KMS-11 (cell line): ENCODE data around the gene CAMK2G.

Experiments used
- H2AFZ ChIP-seq: fragments of 200-600 bp; sonication (generic); 2 replicates; pipeline ENCODE4 v1.6.1; 2016; ENCODE audit warnings: antibody characterized with exemption, mixed run types, low read depth
- H3K27ac ChIP-seq: fragments of 200-600 bp; sonication (generic); 2 replicates; pipeline ENCODE4 v1.6.1; 2016; ENCODE audit warnings: mild to moderate bottlenecking, mixed run types
- H3K27me3 ChIP-seq: fragments of 200-600 bp; sonication (generic); 2 replicates; pipeline ENCODE4 v1.6.1; 2017; ENCODE audit warnings: mild to moderate bottlenecking, low read depth, mixed run types, moderate library complexity; ENCODE audit not compliant: insufficient read depth
- H3K36me3 ChIP-seq: fragments of 200-600 bp; sonication (generic); 2 replicates; pipeline ENCODE4 v1.6.1; 2017; ENCODE audit warnings: mild to moderate bottlenecking, mixed run types; ENCODE audit not compliant: insufficient read depth
- H3K4me1 ChIP-seq: fragments of 200-600 bp; sonication (generic); 2 replicates; pipeline ENCODE4 v1.6.1; 2016; ENCODE audit warnings: mild to moderate bottlenecking, low read depth, mixed run types; ENCODE audit not compliant: poor library complexity, severe bottlenecking
- H3K4me2 ChIP-seq: fragments of 200-600 bp; sonication (generic); 2 replicates; pipeline ENCODE4 v1.7.0; 2016; ENCODE audit warnings: mild to moderate bottlenecking, mixed run types
- H3K4me3 ChIP-seq: fragments of 200-600 bp; sonication (generic); IDR thresholded peaks from 2 replicates; pipeline ENCODE4 v1.6.1; 2017; ENCODE audit warnings: low read depth, low read length, mixed read lengths; ENCODE audit not compliant: insufficient read depth
- H3K79me2 ChIP-seq: fragments of 200-600 bp; sonication (generic); 2 replicates; pipeline ENCODE4 v1.6.1; 2016; ENCODE audit warnings: low read depth, mixed run types; ENCODE audit not compliant: insufficient read depth
- H3K9ac ChIP-seq: fragments of 200-600 bp; sonication (generic); 2 replicates; pipeline ENCODE4 v1.6.1; 2016; ENCODE audit warnings: mild to moderate bottlenecking, mixed run types
- H4K20me1 ChIP-seq: fragments of 200-600 bp; sonication (generic); 2 replicates; pipeline ENCODE4 v1.6.1; 2016; ENCODE audit warnings: mild to moderate bottlenecking, mixed run types; ENCODE audit not compliant: insufficient read depth
- CTCF ChIP-seq: fragments of 200-600 bp; sonication (generic); conservative IDR thresholded peaks from 2 replicates; pipeline ENCODE4 v1.6.1; 2017; ENCODE audit warnings: low read depth, mild to moderate bottlenecking, antibody characterized with exemption, low read length, moderate library complexity, mixed read lengths

The CAMK2G gene

GRCh38 chr10:73819081-73819480 is 55.3 kb downstream of the CAMK2G start:
- H3K27ac ChIP-seq, result no peak overlapping the region
- H3K4me1 ChIP-seq, result no peaks in the 10 kb centered on the region
- H3K9ac ChIP-seq, result no peak overlapping the region
- H2AFZ ChIP-seq, result no peak overlapping the region
- H3K36me3 ChIP-seq, result no peaks in the 10 kb centered on the region
- no peaks in the 10 kb centered on the region for H3K27me3 ChIP-seq
- no peaks in the 10 kb centered on the region for H3K79me2 ChIP-seq
- no peak overlapping the region for H3K4me2 ChIP-seq
- no peak for TF ChIP-seq CTCF
- H3K4me3 ChIP-seq, result no peak overlapping the region
- H4K20me1 ChIP-seq, result no peaks in the 10 kb centered on the region

GRCh38 chr10:73818402-73818801 is 56.0 kb downstream of the CAMK2G start:
- no peaks in the 10 kb centered on the region for H3K79me2 ChIP-seq
- no peaks in the 10 kb centered on the region for H4K20me1 ChIP-seq
- no peak for TF ChIP-seq CTCF
- H3K4me2 ChIP-seq, result no peak overlapping the region
- no peaks in the 10 kb centered on the region for H3K36me3 ChIP-seq
- no peak overlapping the region for H3K27ac ChIP-seq
- no peak overlapping the region for H2AFZ ChIP-seq
- H3K4me1 ChIP-seq, result no peaks in the 10 kb centered on the region
- H3K9ac ChIP-seq, result no peak overlapping the region
- H3K4me3 ChIP-seq, result no peak overlapping the region
- H3K27me3 ChIP-seq, result no peaks in the 10 kb centered on the region

- Histone ChIP-seq H3K36me3 (no peaks in the 10 kb centered on the region), H3K79me2 (no peaks in the 10 kb centered on the region), H3K27ac (no peak overlapping the region), H3K4me2 (no peak overlapping the region), H3K4me1 (no peaks in the 10 kb centered on the region), H2AFZ (no peak overlapping the region), H4K20me1 (no peaks in the 10 kb centered on the region), H3K4me3 (no peak overlapping the region), H3K27me3 (no peaks in the 10 kb centered on the region), H3K9ac (no peak overlapping the region)
- TF ChIP-seq CTCF, result no peak
These were observed 56.5 kb downstream of the CAMK2G start for GRCh38 chr10:73817826-73818225.

- TF ChIP-seq CTCF, result no peak
- no peak overlapping the region for H3K4me3 ChIP-seq
- no peak overlapping the region for H3K27ac ChIP-seq
- H3K79me2 ChIP-seq, result no peaks in the 10 kb centered on the region
- H4K20me1 ChIP-seq, result no peaks in the 10 kb centered on the region
- no peaks in the 10 kb centered on the region for H3K36me3 ChIP-seq
- no peak overlapping the region for H3K9ac ChIP-seq
- no peak overlapping the region for H3K4me2 ChIP-seq
- H2AFZ ChIP-seq, result no peak overlapping the region
- H3K4me1 ChIP-seq, result no peaks in the 10 kb centered on the region
- no peaks in the 10 kb centered on the region for H3K27me3 ChIP-seq
These were observed 57.2 kb downstream of the CAMK2G start for GRCh38 chr10:73816917-73817729.
